ENCODE results near the gene CAMTA1. TPM values are rescaled to one million over a fixed set of nuclear protein-coding genes. Genes with fewer than 3 reads are reported as not detected.

Gene CAMTA1
- total RNA-seq, 1 donor from 2014 or later, result 77.6 TPM

GRCh38 chr1:7258589-7259135 lies 473.4 kb downstream of the CAMTA1 start:
- no peaks in the 10 kb centered on the region for H4K20me1 ChIP-seq (ENCODE audit: insufficient read depth, low read length)
- H3K27ac Mint-ChIP-seq (ENCODE audit: unreplicated experiment), result no peak overlapping the region

GRCh38 chr1:7259955-7260354 lies 474.7 kb downstream of the CAMTA1 start:
- Histone ChIP-seq H3K9me3 (ENCODE audit: insufficient read depth, low read depth, low read length) (no peaks in the 10 kb centered on the region), H2AFZ (ENCODE audit: low read depth, low read length) (no peak overlapping the region), H3K4me1 (ENCODE audit: insufficient read depth, low read length) (peaks cover 3% of the 10 kb centered on the region), H3K9ac (ENCODE audit: low read length) (no peak overlapping the region), H3K4me2 (ENCODE audit: low read length) (no peak overlapping the region), H4K20me1 (ENCODE audit: insufficient read depth, low read length) (no peaks in the 10 kb centered on the region), H3K4me3 (ENCODE audit: insufficient read depth, low read depth, low read length) (no peak overlapping the region), H3K36me3 (ENCODE audit: insufficient read depth, low read length) (no peaks in the 10 kb centered on the region), H3K79me2 (ENCODE audit: insufficient read depth, low read length) (no peaks in the 10 kb centered on the region), H3K27ac (ENCODE audit: low read depth, low read length) (no peak overlapping the region), H3K27me3 (ENCODE audit: insufficient read depth, low read length) (no peaks in the 10 kb centered on the region)
- Mint-ChIP-seq H3K36me3 (ENCODE audit: low read depth, unreplicated experiment) (no peaks in the 10 kb centered on the region), H3K27ac (ENCODE audit: unreplicated experiment) (no peak overlapping the region), H3K4me1 (ENCODE audit: low read depth, unreplicated experiment) (peaks cover 6% of the 10 kb centered on the region), H3K9me3 (ENCODE audit: unreplicated experiment) (no peaks in the 10 kb centered on the region), H3K4me3 (ENCODE audit: unreplicated experiment) (no peak overlapping the region), H3K27me3 (ENCODE audit: low read depth, unreplicated experiment) (peaks cover 3% of the 10 kb centered on the region)
- TF ChIP-seq EZH2 (IDR thresholded peaks at IDR 0.05; ENCODE audit: insufficient read depth, low read length), result no peak
- no peak for TF ChIP-seq CTCF (IDR thresholded peaks at IDR 0.05; ENCODE audit: insufficient read depth, low read depth, low read length)
- FAIRE-seq, result no peak
- DNase-seq (ENCODE audit: low read depth), result no peak

More at GRCh38 chr1:7258589-7259135, 473.4 kb downstream of the CAMTA1 start:
- peaks cover under 1% of the 10 kb centered on the region for H3K4me1 ChIP-seq (ENCODE audit: insufficient read depth, low read length)
- H3K4me2 ChIP-seq (ENCODE audit: low read length), result no peak overlapping the region
- DNase-seq (ENCODE audit: low read depth), result no peak
- Mint-ChIP-seq H3K27me3 (ENCODE audit: low read depth, unreplicated experiment) (peaks cover 3% of the 10 kb centered on the region), H3K36me3 (ENCODE audit: low read depth, unreplicated experiment) (no peaks in the 10 kb centered on the region), H3K4me3 (ENCODE audit: unreplicated experiment) (no peak overlapping the region), H3K9me3 (ENCODE audit: unreplicated experiment) (peaks cover under 1% of the 10 kb centered on the region), H3K4me1 (ENCODE audit: low read depth, unreplicated experiment) (peaks cover 6% of the 10 kb centered on the region)
- H3K27me3 ChIP-seq (ENCODE audit: insufficient read depth, low read length), result no peaks in the 10 kb centered on the region
- H3K4me3 ChIP-seq (ENCODE audit: insufficient read depth, low read depth, low read length), result no peak overlapping the region
- TF ChIP-seq CTCF (IDR thresholded peaks at IDR 0.05; ENCODE audit: insufficient read depth, low read depth, low read length) (no peak), EZH2 (IDR thresholded peaks at IDR 0.05; ENCODE audit: insufficient read depth, low read length) (no peak)
- no peak overlapping the region for H3K9ac ChIP-seq (ENCODE audit: low read length)
- no peak overlapping the region for H2AFZ ChIP-seq (ENCODE audit: low read depth, low read length)
- no peaks in the 10 kb centered on the region for H3K79me2 ChIP-seq (ENCODE audit: insufficient read depth, low read length)
- H3K27ac ChIP-seq (ENCODE audit: low read depth, low read length), result no peak overlapping the region
- no peaks in the 10 kb centered on the region for H3K36me3 ChIP-seq (ENCODE audit: insufficient read depth, low read length)
- no peaks in the 10 kb centered on the region for H3K9me3 ChIP-seq (ENCODE audit: insufficient read depth, low read depth, low read length)
- FAIRE-seq, result no peak

GRCh38 chr1:7261490-7261889 lies 476.2 kb downstream of the CAMTA1 start:
- Histone ChIP-seq H3K4me3 (ENCODE audit: insufficient read depth, low read depth, low read length) (no peak overlapping the region), H3K4me1 (ENCODE audit: insufficient read depth, low read length) (peaks cover 16% of the 10 kb centered on the region), H3K79me2 (ENCODE audit: insufficient read depth, low read length) (no peaks in the 10 kb centered on the region), H3K9ac (ENCODE audit: low read length) (no peak overlapping the region), H3K36me3 (ENCODE audit: insufficient read depth, low read length) (no peaks in the 10 kb centered on the region), H3K9me3 (ENCODE audit: insufficient read depth, low read depth, low read length) (no peaks in the 10 kb centered on the region), H3K27ac (ENCODE audit: low read depth, low read length) (no peak overlapping the region), H4K20me1 (ENCODE audit: insufficient read depth, low read length) (no peaks in the 10 kb centered on the region), H3K27me3 (ENCODE audit: insufficient read depth, low read length) (no peaks in the 10 kb centered on the region), H3K4me2 (ENCODE audit: low read length) (no peak overlapping the region), H2AFZ (ENCODE audit: low read depth, low read length) (no peak overlapping the region)
- FAIRE-seq, result no peak
- TF ChIP-seq EZH2 (IDR thresholded peaks at IDR 0.05; ENCODE audit: insufficient read depth, low read length) (no peak), CTCF (IDR thresholded peaks at IDR 0.05; ENCODE audit: insufficient read depth, low read depth, low read length) (no peak)
- H3K4me3 Mint-ChIP-seq (ENCODE audit: unreplicated experiment), result no peak overlapping the region
- no peak overlapping the region for H3K27ac Mint-ChIP-seq (ENCODE audit: unreplicated experiment)
- no peaks in the 10 kb centered on the region for H3K36me3 Mint-ChIP-seq (ENCODE audit: low read depth, unreplicated experiment)
- peaks cover 5% of the 10 kb centered on the region for H3K4me1 Mint-ChIP-seq (ENCODE audit: low read depth, unreplicated experiment)
- H3K9me3 Mint-ChIP-seq (ENCODE audit: unreplicated experiment), result no peaks in the 10 kb centered on the region
- peaks cover 3% of the 10 kb centered on the region for H3K27me3 Mint-ChIP-seq (ENCODE audit: low read depth, unreplicated experiment)
- DNase-seq (ENCODE audit: low read depth), result no peak

Measured in astrocyte (in vitro differentiated cells and primary cell).